WI38 (cell line): ENCODE data around the gene SASS6.

Source experiments
- H3K4me3 ChIP-seq: 2 replicates; pipeline ENCODE4 v1.5.1; 2011; ENCODE audit warnings: low read depth, mild to moderate bottlenecking, control low read depth, low read length
- CTCF ChIP-seq: IDR thresholded peaks from 2 replicates; pipeline ENCODE4 v1.5.1; 2012; ENCODE audit warnings: low read depth, mild to moderate bottlenecking, control low read depth, low read length

Gene SASS6, protein sequence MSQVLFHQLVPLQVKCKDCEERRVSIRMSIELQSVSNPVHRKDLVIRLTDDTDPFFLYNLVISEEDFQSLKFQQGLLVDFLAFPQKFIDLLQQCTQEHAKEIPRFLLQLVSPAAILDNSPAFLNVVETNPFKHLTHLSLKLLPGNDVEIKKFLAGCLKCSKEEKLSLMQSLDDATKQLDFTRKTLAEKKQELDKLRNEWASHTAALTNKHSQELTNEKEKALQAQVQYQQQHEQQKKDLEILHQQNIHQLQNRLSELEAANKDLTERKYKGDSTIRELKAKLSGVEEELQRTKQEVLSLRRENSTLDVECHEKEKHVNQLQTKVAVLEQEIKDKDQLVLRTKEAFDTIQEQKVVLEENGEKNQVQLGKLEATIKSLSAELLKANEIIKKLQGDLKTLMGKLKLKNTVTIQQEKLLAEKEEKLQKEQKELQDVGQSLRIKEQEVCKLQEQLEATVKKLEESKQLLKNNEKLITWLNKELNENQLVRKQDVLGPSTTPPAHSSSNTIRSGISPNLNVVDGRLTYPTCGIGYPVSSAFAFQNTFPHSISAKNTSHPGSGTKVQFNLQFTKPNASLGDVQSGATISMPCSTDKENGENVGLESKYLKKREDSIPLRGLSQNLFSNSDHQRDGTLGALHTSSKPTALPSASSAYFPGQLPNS

GRCh38 chr1:100132566-100133477 is at the start of gene SASS6, which contains the start of gene TRMT13:
TSS of gene SASS6 (minus strand) at chr1:100132930. CDS start at chr1:100132814, 116 bp downstream.
TSS of gene TRMT13 (plus strand) at chr1:100133163. CDS start at chr1:100133169, 6 bp downstream.
- TF ChIP-seq CTCF = no peak
- H3K4me3 ChIP-seq = peak within 1 kb of the TSS; percentile 93

- no peak for TF ChIP-seq CTCF
- no peak within 1 kb of the TSS for H3K4me3 ChIP-seq
Measured at GRCh38 chr1:100178091-100178490, 45.4 kb upstream of the SASS6 start, which contains the start of gene LRRC39. TSS of gene LRRC39 (minus strand) at chr1:100178256. CDS start at chr1:100168516, 9,740 bp downstream.

DNA sequence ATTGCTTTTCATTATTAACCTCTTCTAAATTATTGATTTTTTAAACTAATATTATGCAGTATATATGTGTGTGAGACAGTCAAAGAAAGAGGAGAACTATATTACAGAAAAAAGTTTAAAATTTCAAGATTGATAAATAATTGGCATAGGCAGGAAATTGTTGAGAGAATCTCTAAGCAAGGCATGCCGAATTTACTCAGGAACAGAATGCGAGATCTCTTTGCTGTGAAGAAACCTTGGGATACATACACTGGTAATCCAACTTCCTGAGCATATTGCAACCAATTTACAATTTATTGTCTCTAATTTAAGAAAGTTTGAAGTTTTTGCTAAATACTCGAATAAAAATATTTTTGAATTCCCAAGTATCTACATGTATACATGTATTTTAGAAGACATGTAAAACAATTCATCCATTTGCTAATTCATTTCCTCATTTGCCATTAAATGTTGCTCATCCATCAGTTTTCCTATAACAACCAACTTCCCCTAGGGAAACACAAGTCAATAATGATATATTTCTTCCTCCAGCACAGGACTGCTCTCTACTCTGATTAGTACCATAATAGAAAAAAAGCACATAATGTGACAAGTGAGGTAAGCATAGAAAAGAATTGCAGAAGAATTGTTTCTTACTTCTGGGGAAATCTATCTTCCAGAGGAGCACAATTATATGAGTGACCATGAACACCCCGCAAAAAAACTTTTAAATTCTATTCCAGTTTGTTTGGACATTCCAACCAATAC is 44.7 kb upstream of the SASS6 start:
- no peak overlapping the region for H3K4me3 ChIP-seq
- TF ChIP-seq CTCF = no peak

- H3K4me3 ChIP-seq = no peak overlapping the region
- no peak for TF ChIP-seq CTCF
Measured at GRCh38 chr1:100168051-100168450, 35.3 kb upstream of the SASS6 start.

DNA sequence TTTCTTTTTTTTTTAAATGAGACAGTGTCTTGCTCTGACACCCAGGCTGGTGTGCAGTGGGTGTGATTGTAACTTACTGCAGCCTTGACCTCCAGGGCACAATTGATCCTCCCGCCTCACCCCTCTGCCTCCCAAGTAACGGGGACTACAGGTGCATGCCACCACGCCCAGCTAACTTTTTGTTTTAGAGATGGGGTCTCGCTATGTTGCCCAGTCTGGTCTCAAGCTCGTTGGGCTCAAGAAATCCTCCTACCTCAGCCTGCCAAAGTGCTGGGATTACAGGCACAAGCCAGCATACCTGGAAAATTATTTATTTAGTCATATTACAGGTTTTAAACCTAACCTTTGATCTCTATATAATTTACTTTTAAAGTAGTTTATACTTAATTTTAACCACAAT is 32.0 kb upstream of the SASS6 start:
- TF ChIP-seq CTCF = no peak

GRCh38 chr1:100164216-100164615 is 31.5 kb upstream of the SASS6 start:
- no peak for TF ChIP-seq CTCF
- H3K4me3 ChIP-seq = no peak overlapping the region

More for the DNA sequence above, 32.0 kb upstream of the SASS6 start:
- no peak overlapping the region for H3K4me3 ChIP-seq
